Memory B cell (primary cell): ENCODE results near the gene ITGA11.

ENCODE experiments used
- ATAC-seq: fragments of 150-1000 bp; cut with Tn5 transposase; 2 replicates; pipeline ENCODE4 v1.10.0; 2021; ENCODE audit warnings: low read depth, mild to moderate bottlenecking, moderate library complexity
- DNase-seq, 2 donors: peaks; one replicate each; pipeline ENCODE4 v3.0.0; 2022; ENCODE audit warnings: low spot score in 2 of 2
- H3K27ac Mint-ChIP-seq: one replicate; pipeline ENCODE4 v1.8.0; 2022; ENCODE audit warnings: mild to moderate bottlenecking, moderate library complexity, mixed read lengths
- H3K27me3 Mint-ChIP-seq: one replicate; pipeline ENCODE4 v1.8.0; 2022; ENCODE audit warnings: mixed read lengths
- H3K36me3 Mint-ChIP-seq: one replicate; pipeline ENCODE4 v1.8.0; 2022; ENCODE audit warnings: mild to moderate bottlenecking, mixed read lengths
- H3K4me1 Mint-ChIP-seq: one replicate; pipeline ENCODE4 v1.8.0; 2022; ENCODE audit warnings: mixed read lengths
- H3K4me3 Mint-ChIP-seq: one replicate; pipeline ENCODE4 v1.8.0; 2022; ENCODE audit warnings: mild to moderate bottlenecking, moderate library complexity, mixed read lengths
- H3K9me3 Mint-ChIP-seq: one replicate; pipeline ENCODE4 v1.8.0; 2022; ENCODE audit warnings: mixed read lengths

The ITGA11 gene

DNA sequence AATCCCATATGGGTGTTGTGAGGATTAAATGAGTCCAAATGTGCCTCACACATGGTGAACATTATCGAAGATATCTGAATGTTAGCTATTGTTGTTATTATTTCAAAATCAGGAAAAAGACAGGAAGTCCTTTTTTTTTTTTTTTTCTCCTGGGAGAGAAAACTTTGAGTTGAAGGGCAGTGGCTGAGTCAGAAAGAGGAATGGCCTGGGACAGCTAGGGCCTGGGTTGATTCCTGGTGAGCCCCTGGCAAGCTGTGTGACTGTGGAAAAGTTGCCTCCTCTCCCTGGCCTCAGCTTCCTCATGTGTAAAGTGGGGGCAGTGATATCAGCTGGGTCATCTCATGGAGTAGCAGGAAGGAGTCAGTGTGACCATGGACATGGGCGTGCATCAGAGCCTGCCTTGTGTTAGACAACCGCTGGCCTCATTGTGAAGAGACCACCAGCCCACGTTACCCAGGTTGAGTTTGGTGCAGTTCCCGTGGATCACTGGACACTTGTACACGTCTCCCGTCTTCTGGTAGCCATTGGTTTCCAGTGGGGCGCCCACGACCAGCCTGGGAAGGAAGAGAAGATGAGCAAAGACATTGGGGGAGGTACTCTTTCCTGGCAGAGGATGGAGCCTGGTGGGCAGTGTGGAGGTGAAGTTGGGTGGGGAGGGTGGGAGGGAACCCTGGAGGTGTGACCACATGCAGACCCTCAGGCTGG lies 63.1 kb downstream of the ITGA11 start:
- ATAC-seq (no peak), DNase-seq (no peak)
- no peak overlapping the region for H3K4me3 Mint-ChIP-seq
- no peak overlapping the region for H3K27ac Mint-ChIP-seq
- H3K4me1 Mint-ChIP-seq = no peaks in the 10 kb centered on the region
- H3K27me3 Mint-ChIP-seq = peaks cover 18% of the 10 kb centered on the region
- H3K36me3 Mint-ChIP-seq = no peaks in the 10 kb centered on the region
- no peaks in the 10 kb centered on the region for H3K9me3 Mint-ChIP-seq

DNA sequence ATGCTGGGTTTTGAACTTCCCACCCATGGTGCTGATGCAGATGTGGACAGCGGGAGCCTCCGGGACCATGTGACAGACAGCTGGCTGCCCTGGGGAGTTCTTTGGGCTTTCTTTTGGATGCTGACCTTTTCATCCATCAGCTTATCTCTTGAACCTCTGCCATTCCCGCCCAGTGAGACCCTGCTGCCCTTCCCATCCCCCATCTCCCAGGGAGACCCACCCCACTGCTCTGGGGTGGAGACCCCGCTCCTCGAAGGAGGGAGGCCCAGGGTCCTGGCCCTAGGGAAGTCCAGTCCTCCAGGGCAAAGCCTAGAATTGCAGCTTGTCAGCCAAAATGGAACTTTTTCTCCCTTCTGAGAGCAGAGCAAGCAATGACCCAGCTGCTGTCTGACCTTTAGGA lies 64.0 kb downstream of the ITGA11 start:
- H3K9me3 Mint-ChIP-seq = no peaks in the 10 kb centered on the region
- no peak for ATAC-seq

DNA sequence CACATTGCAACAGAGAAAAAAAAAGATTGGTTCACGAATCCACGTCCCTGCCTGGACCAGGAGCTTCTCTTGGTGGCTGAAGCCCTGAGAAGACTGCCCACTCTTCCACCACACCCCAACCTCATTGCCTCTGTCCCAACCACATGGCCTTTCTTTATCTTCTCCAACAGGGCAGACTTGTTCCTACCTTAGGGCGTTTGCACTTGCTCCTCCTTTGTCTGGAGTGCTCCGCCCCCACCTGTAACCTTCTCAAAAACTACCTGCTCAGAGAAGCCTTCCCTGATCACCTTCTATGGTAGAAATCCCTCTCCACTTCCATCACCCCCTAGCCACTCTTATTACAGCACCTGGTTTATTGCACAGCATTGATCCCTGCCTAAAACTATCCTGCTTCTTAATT lies 64.7 kb downstream of the ITGA11 start:
- H3K27ac Mint-ChIP-seq = no peak overlapping the region
- H3K4me1 Mint-ChIP-seq = no peaks in the 10 kb centered on the region
- H3K4me3 Mint-ChIP-seq = no peak overlapping the region
- DNase-seq = no peak
- no peaks in the 10 kb centered on the region for H3K36me3 Mint-ChIP-seq
- peaks cover 18% of the 10 kb centered on the region for H3K27me3 Mint-ChIP-seq
- ATAC-seq = no peak
- H3K9me3 Mint-ChIP-seq = no peaks in the 10 kb centered on the region

More for the DNA sequence above, 64.0 kb downstream of the ITGA11 start:
- Mint-ChIP-seq H3K4me3 (no peak overlapping the region), H3K27me3 (peaks cover 18% of the 10 kb centered on the region), H3K4me1 (no peaks in the 10 kb centered on the region), H3K36me3 (no peaks in the 10 kb centered on the region), H3K27ac (no peak overlapping the region)
- DNase-seq = no peak

DNA sequence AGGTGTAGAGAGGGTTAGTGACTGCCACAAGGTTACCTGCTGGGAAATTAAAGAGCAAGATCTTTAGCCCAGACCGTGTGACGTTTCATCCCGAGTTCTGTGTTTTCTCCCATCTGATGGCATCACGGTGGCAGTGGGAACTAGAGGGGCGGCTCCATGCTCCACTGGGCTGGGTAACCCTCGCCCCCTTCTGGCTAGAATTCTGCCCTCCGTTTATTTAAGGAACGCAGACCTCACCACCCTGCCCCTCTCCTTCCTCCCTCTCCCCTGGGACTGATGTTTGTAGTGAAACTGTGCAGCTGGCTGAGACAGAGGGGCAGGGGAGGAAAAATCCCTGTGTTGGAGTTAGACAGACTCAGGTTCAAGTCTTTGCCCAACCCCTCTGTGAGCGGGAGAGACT lies 65.6 kb downstream of the ITGA11 start:
- no peaks in the 10 kb centered on the region for H3K9me3 Mint-ChIP-seq
- no peaks in the 10 kb centered on the region for H3K4me1 Mint-ChIP-seq
- no peak for DNase-seq
- peaks cover 18% of the 10 kb centered on the region for H3K27me3 Mint-ChIP-seq
- no peak overlapping the region for H3K4me3 Mint-ChIP-seq
- no peaks in the 10 kb centered on the region for H3K36me3 Mint-ChIP-seq
- no peak for ATAC-seq
- H3K27ac Mint-ChIP-seq = no peak overlapping the region

DNA sequence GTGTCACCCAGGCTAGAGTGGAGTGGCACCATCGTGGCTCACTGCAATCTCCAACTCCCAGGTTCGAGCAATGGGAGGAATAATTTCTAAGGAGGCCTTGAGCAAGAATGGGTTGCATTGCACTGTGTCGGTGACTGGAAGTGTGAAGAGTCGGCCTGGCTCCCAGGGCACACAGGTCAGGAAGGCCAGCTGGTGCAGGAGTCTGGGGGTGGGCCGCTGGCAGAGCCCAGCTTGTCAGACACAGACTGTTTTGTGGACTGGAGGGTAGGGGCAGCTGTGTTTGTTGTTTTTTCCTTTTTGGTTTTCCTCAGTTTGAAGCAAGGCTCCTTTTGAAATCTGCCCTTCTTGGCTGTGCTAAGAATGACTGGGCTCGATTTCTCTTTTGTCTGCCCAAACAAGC lies 66.2 kb downstream of the ITGA11 start:
- no peaks in the 10 kb centered on the region for H3K36me3 Mint-ChIP-seq
- no peaks in the 10 kb centered on the region for H3K4me1 Mint-ChIP-seq
- H3K4me3 Mint-ChIP-seq = no peak overlapping the region
- H3K27ac Mint-ChIP-seq = no peak overlapping the region
- H3K9me3 Mint-ChIP-seq = no peaks in the 10 kb centered on the region
- DNase-seq (no peak), ATAC-seq (no peak)
- H3K27me3 Mint-ChIP-seq = peaks cover 18% of the 10 kb centered on the region

DNA sequence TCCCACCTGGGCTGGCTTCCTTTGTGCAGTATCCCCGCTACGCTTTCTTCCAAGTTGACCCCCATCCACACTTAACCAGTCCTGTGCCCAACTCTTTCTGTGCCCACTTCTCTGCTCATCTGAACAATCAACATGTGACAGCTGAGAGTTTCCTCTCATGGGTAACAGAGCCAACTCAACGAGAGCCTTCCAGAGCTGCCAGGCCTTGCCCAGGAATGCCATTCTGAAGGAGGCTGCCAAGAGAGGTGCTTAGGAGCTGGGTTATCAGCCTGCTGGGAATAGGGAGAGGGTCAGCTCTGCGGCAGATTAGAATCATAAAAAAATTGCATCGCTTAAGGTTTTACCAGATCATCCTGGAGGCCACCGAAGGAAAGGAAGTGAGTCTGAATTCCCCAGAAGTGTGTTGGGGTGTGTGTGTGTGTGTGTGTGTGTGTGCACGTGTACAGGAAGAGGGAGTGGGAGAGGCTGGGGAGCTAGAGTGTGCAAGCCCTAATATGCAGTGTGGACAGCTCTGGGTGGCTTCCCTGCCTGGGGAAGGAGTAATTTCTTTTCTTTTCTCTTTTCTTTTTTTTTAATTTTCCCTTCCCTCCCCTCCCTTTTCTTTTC lies 66.7 kb downstream of the ITGA11 start:
- H3K36me3 Mint-ChIP-seq = no peaks in the 10 kb centered on the region
- no peak overlapping the region for H3K4me3 Mint-ChIP-seq
- DNase-seq = no peak
- H3K4me1 Mint-ChIP-seq = no peaks in the 10 kb centered on the region
- H3K9me3 Mint-ChIP-seq = no peaks in the 10 kb centered on the region
- no peak for ATAC-seq
- H3K27me3 Mint-ChIP-seq = peaks cover 18% of the 10 kb centered on the region
- no peak overlapping the region for H3K27ac Mint-ChIP-seq

DNA sequence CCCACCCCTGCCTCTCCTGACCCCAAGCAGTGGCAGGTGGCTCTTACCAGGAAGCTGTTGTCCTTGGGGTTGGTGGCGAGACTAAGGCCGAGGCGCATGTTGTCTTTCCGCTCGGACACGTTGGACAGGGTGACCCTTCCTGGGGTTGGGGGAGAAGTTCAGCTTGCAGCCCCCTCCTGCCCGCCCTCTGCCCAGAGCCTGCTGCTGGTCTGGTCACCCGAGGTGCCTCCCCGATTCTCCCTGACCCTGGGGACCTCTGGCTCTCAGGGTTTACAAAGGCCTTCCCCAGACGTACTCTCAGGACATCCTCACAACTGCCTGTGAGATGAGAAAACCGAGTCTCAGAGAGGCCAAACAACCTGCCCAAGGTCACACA lies 67.3 kb downstream of the ITGA11 start:
- Mint-ChIP-seq H3K36me3 (no peaks in the 10 kb centered on the region), H3K27ac (no peak overlapping the region), H3K27me3 (peaks cover 17% of the 10 kb centered on the region), H3K9me3 (no peaks in the 10 kb centered on the region), H3K4me1 (no peaks in the 10 kb centered on the region), H3K4me3 (no peak overlapping the region)
- DNase-seq = no peak
- ATAC-seq = no peak

DNA sequence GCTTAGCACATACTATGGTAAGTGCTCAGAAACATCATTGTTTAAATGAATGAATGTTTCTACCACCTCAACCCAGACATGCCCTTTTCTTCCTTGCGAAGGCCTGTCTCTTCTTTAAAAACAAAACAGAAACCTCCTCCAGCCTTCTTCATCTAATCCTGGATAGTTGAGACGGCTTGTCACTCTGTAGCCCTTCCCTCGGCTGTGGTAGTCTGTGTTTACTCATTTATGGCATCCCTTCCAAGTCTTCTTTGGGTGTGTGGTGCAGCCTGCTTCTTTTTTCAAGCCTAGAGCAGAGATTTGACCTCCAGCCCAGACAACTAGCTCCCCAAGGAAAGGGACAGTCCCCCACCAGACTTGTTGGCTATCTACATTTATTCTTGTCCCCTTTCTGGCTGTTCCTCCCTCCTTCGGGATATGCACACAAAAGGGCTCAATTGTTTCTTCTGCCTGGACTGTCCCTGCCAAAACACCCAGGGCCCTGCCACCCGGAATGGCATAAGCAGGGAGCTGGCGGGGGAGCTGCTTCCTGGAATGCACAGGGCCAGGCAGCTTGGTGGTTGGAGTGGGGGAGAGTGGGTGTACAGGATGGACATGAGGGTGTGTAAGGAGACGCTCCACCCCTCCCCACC lies 67.8 kb downstream of the ITGA11 start:
- no peak for DNase-seq

DNA sequence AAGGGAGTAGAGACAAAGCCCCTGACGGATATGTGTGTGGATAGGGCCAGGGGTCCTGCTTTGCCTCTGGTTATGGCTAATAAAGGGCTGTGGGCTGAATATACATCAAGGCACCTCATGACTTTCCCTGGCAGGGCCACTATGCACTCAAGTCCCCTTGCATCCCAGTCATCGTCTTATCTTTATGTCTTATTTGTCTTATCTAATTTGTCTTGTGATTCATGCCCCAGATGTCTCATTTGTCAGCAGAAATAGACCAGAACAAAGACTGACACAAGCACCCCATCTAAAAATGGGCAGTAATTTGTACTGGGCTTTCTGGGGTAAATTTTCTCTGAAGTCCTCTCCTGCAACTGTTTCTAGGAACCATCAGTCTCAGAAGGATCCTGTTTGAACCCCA lies 68.6 kb downstream of the ITGA11 start:
- DNase-seq (no peak), ATAC-seq (no peak)
- no peaks in the 10 kb centered on the region for H3K4me1 Mint-ChIP-seq
- no peak overlapping the region for H3K27ac Mint-ChIP-seq
- H3K9me3 Mint-ChIP-seq = no peaks in the 10 kb centered on the region
- peaks cover 10% of the 10 kb centered on the region for H3K27me3 Mint-ChIP-seq
- H3K36me3 Mint-ChIP-seq = no peaks in the 10 kb centered on the region
- no peak overlapping the region for H3K4me3 Mint-ChIP-seq

More for the DNA sequence above, 67.8 kb downstream of the ITGA11 start:
- Mint-ChIP-seq H3K4me3 (no peak overlapping the region), H3K4me1 (no peaks in the 10 kb centered on the region), H3K9me3 (no peaks in the 10 kb centered on the region), H3K27me3 (peaks cover 16% of the 10 kb centered on the region), H3K36me3 (no peaks in the 10 kb centered on the region), H3K27ac (no peak overlapping the region)
- no peak for ATAC-seq

DNA sequence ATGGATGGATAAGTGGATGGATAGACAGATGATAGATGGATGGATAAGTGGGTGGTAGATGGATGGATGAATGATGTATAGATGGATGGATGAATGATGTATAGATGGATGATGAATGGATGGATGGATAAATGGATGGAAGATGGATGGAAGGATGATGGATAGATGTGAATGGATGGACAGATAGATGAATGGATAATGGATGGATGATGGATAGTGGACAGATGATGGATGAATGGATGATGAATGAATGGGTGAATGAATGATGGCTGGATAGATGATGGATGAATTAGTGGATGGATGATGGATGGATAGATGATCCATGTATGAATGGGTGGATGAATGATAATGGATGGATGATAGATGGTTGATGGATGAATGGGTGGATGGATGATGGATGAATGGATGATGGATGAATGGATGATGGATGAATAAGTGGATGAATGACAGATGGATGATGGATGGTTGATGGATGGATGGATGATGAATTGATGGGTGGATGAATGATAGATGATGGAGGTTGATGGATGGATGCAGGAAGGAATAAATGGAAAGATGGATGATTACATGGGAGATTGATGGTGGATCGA lies 69.3 kb downstream of the ITGA11 start:
- DNase-seq (no peak), ATAC-seq (no peak)
- H3K4me1 Mint-ChIP-seq = no peaks in the 10 kb centered on the region
- no peak overlapping the region for H3K27ac Mint-ChIP-seq
- H3K36me3 Mint-ChIP-seq = no peaks in the 10 kb centered on the region
- H3K9me3 Mint-ChIP-seq = no peaks in the 10 kb centered on the region
- H3K27me3 Mint-ChIP-seq = peaks cover 10% of the 10 kb centered on the region
- H3K4me3 Mint-ChIP-seq = no peak overlapping the region

DNA sequence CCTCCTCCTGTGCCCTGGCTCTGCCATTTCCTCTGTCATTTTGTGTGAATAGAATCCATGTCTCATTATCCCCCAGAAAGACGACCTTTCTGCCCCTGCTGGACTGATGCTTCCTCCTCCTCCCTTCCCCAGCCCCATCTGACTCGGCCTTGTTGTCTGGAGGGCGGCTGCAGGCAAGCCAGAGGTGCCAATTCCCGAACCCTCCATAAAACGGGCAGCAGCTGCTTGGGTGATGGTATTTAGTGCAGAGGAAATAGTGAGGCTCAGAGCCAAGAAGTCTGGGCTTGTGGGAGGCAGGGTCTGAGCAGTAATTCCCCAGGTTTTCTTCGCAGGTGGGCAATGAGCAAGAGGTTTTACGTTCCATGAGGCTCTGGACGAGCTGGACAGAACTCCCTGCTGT lies 71.2 kb downstream of the ITGA11 start:
- ATAC-seq (no peak), DNase-seq (no peak)
- Mint-ChIP-seq H3K27ac (no peak overlapping the region), H3K36me3 (no peaks in the 10 kb centered on the region), H3K27me3 (peaks cover 7% of the 10 kb centered on the region), H3K4me3 (no peak overlapping the region), H3K9me3 (no peaks in the 10 kb centered on the region), H3K4me1 (no peaks in the 10 kb centered on the region)

DNA sequence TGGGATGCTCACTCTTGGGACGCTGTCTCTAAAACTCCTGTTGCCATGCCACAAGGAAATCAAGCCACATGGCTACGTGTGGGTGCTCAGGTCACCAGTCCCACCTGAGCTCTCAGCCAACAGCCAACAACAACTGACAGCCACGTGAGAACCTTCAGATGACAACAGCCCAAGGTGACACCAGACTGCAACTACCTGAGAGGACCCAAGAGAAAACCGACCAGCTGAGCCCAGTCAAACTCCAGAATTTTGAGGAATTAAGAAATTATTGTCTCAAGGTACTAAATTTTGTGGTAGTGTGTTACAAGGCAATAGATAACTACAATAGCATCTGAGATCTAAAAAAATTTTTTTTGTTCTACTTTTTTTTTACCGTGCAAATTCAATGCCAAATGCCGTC lies 75.2 kb downstream of the ITGA11 start:
- ATAC-seq = no peak
- Mint-ChIP-seq H3K27ac (no peak overlapping the region), H3K4me3 (no peak overlapping the region), H3K36me3 (no peaks in the 10 kb centered on the region), H3K9me3 (no peaks in the 10 kb centered on the region), H3K27me3 (peaks cover 2% of the 10 kb centered on the region), H3K4me1 (no peaks in the 10 kb centered on the region)
- no peak for DNase-seq

DNA sequence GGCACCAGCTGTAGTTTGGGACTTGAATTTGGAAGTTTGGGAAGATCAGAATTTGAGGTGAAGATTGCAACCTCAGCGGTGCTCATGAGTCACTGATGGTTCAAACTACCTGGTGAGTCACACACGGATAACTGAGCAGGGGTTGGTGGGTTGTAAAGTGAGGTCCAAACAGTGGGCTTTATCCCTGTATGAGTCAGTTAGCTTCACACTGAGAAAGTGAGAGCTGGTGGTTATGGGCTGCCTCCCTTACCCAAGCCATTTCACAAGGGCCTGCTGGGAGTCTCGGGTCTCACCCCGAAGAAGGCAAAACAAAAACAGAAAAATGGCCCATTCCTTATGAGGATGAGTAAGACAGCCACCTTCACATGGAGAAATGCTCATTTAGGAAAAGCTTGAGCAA lies 77.0 kb downstream of the ITGA11 start:
- no peaks in the 10 kb centered on the region for H3K4me1 Mint-ChIP-seq
- DNase-seq (no peak), ATAC-seq (no peak)
- H3K36me3 Mint-ChIP-seq = no peaks in the 10 kb centered on the region
- no peak overlapping the region for H3K27ac Mint-ChIP-seq
- H3K27me3 Mint-ChIP-seq = peaks cover 2% of the 10 kb centered on the region
- no peak overlapping the region for H3K4me3 Mint-ChIP-seq
- H3K9me3 Mint-ChIP-seq = no peaks in the 10 kb centered on the region

DNA sequence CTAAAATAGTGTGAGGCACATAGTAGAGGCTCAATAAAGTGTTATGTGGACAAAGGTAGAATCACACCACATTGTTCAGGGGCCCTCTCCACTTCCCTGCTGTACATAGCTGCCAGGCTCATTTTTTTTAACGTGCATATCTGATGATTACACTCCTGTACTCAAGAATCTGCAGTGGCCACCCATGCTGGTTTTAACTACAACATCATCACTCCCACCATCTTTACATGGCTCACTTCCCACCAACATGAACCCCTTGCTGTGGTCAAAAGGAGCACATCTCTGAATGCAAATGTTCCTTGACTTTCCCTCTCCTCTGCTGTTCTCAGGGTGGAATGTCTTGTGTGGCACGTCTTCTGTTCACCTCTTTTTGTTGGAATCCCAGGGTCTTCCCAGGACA lies 77.7 kb downstream of the ITGA11 start:
- Mint-ChIP-seq H3K27me3 (peaks cover 2% of the 10 kb centered on the region), H3K9me3 (no peaks in the 10 kb centered on the region), H3K4me1 (no peaks in the 10 kb centered on the region), H3K4me3 (no peak overlapping the region), H3K36me3 (no peaks in the 10 kb centered on the region), H3K27ac (no peak overlapping the region)
- DNase-seq = no peak
- ATAC-seq = no peak
